Ishikawa (cell line): ENCODE measurements around the gene DMRTC2.
A peak's percentile ranks its signal among the peaks of the same experiment; 100 is the strongest.

Source experiments
- CEBPB ChIP-seq: IDR thresholded peaks from 2 replicates; pipeline ENCODE4 v1.6.1; 2012
- CREB1 ChIP-seq: IDR thresholded peaks from 2 replicates; pipeline ENCODE4 v1.6.1; 2012; ENCODE audit warnings: low read depth
- EGR1 ChIP-seq: IDR thresholded peaks from 2 replicates; pipeline ENCODE4 v1.6.1; 2012
- EP300 ChIP-seq: IDR thresholded peaks from 2 replicates; pipeline ENCODE4 v1.6.1; 2012; ENCODE audit warnings: borderline replicate concordance
- FOXM1 ChIP-seq: IDR thresholded peaks from 2 replicates; pipeline ENCODE4 v1.6.1; 2012; ENCODE audit warnings: low read depth, borderline replicate concordance
- MAX ChIP-seq: IDR thresholded peaks from 2 replicates; pipeline ENCODE4 v1.6.1; 2012
- NFIC ChIP-seq: IDR thresholded peaks from 2 replicates; pipeline ENCODE4 v1.6.1; 2012
- RAD21 ChIP-seq: IDR thresholded peaks from 2 replicates; pipeline ENCODE4 v1.6.1; 2012; ENCODE audit warnings: low read depth
- REST ChIP-seq: IDR thresholded peaks from 2 replicates; pipeline ENCODE4 v1.6.1; 2012; ENCODE audit warnings: low read depth, mild to moderate bottlenecking
- TAF1 ChIP-seq: IDR thresholded peaks from 2 replicates; pipeline ENCODE4 v1.6.1; 2012; ENCODE audit warnings: low read depth, mild to moderate bottlenecking
- TCF12 ChIP-seq: IDR thresholded peaks from 2 replicates; pipeline ENCODE4 v1.6.1; 2012; ENCODE audit warnings: low read depth
- TEAD4 ChIP-seq: IDR thresholded peaks from 2 replicates; pipeline ENCODE4 v1.6.1; 2012
- USF1 ChIP-seq: IDR thresholded peaks from 2 replicates; pipeline ENCODE4 v1.6.1; 2012
- YY1 ChIP-seq: IDR thresholded peaks from 2 replicates; pipeline ENCODE4 v1.6.1; 2012; ENCODE audit warnings: low read depth
- ZBTB7A ChIP-seq: IDR thresholded peaks from 2 replicates; pipeline ENCODE4 v1.6.1; 2012; ENCODE audit warnings: low read depth

The DMRTC2 gene

GRCh38 chr19:41859213-41859617, 14.4 kb downstream of the DMRTC2 start:
- no peak for TF ChIP-seq TAF1
- no peak for TF ChIP-seq ZBTB7A
- TF ChIP-seq TEAD4: no peak
- TF ChIP-seq TCF12: no peak
- TF ChIP-seq FOXM1: no peak
- TF ChIP-seq REST: no peak
- no peak for TF ChIP-seq YY1
- no peak for TF ChIP-seq EP300
- no peak for TF ChIP-seq CREB1
- no peak; the same call in 1 of the 2 replicates for TF ChIP-seq RAD21
- TF ChIP-seq EGR1: no peak
- TF ChIP-seq CEBPB: no peak
- no peak for TF ChIP-seq USF1

- TF ChIP-seq TEAD4 (no peak), EP300 (no peak), YY1 (peak; percentile 64; the same call in 1 of the 2 replicates), ZBTB7A (0 out of 2 replicates have a peak, but pooled peaks have one; percentile 44), RAD21 (no peak), EGR1 (0 out of 2 replicates have a peak, but pooled peaks have one; percentile 38), TCF12 (peak; percentile 46; the same call in 1 of the 2 replicates), NFIC (peak; percentile 6; the same call in 1 of the 2 replicates), TAF1 (peak; percentile 94), CREB1 (peak; percentile 60), MAX (peak; percentile 81)
Observed at GRCh38 chr19:41859618-41860418, 15.0 kb downstream of the DMRTC2 start, which contains the start of gene RPS19. TSS of gene RPS19 (plus strand) at chr19:41860255. CDS start at chr19:41860775, 520 bp downstream.

GRCh38 chr19:41860419-41861115, 15.7 kb downstream of the DMRTC2 start:
- TF ChIP-seq EGR1 (no peak), TAF1 (no peak), USF1 (no peak), CREB1 (no peak), RAD21 (no peak), MAX (no peak), FOXM1 (no peak), TCF12 (no peak), TEAD4 (no peak), ZBTB7A (no peak), REST (no peak), YY1 (no peak), EP300 (no peak), NFIC (no peak), CEBPB (no peak)

GRCh38 chr19:41861116-41861768, 16.4 kb downstream of the DMRTC2 start:
- TF ChIP-seq NFIC (no peak), RAD21 (no peak), EGR1 (no peak), REST (no peak), MAX (no peak), TEAD4 (no peak), FOXM1 (no peak), ZBTB7A (no peak), TAF1 (no peak), TCF12 (no peak), CEBPB (no peak), EP300 (no peak), USF1 (no peak), CREB1 (no peak), YY1 (no peak)
